SK-N-SH (cell line): ENCODE data around the gene CFAP52. TPM values are rescaled to one million over a fixed set of nuclear protein-coding genes. Genes with fewer than 3 reads are reported as not detected.
"Not testable (repeated sequence)": the region's sequence is repeated elsewhere in the genome, so short reads cannot be mapped to it uniquely, and the experiment has no call there.

Experiments
- CTCF ChIA-PET: fragments of 300-600, 350-600 bp; formaldehyde crosslinking; extraction: SDS; loops from one replicate; lab custom pipeline; 2021; lab: Yijun Ruan, JAX
- POLR2A ChIA-PET: fragments of 350-600 bp; sonication (Branson Sonifier 250); formaldehyde crosslinking; extraction: SDS; loops from one replicate; lab custom pipeline; 2020; ENCODE audit warnings: antibody characterized with exemption, inconsistent platforms; lab: Yijun Ruan, JAX
- DNase-seq: peaks from one replicate; pipeline ENCODE4 v3.0.0; 2012
- H2AFZ ChIP-seq: fragments of 200-600 bp; sonication (generic); 2 replicates; pipeline ENCODE4 v1.8.1; 2016; ENCODE audit warnings: antibody characterized with exemption, mild to moderate bottlenecking, low read depth
- H3F3A ChIP-seq: fragments of 200-600 bp; sonication (generic); replicated peaks from 2 replicates; pipeline ENCODE3; 2016; ENCODE audit warnings: antibody characterized with exemption, mild to moderate bottlenecking; ENCODE audit not compliant: insufficient read depth
- H3K27ac ChIP-seq, 2 experiments: fragments of 200-500 bp in 1 of 2; fragments of 200-600 bp in 1 of 2; sonication (Bioruptor generic) in 1 of 2; sonication (generic), shearing (Covaris generic) in 1 of 2; 2 replicates each; pipeline versions ENCODE4 v1.5.1 to v1.6.1; 2014 to 2016; ENCODE audit warnings: low read depth in 2 of 2, inconsistent platforms in 1 of 2, low read length in 1 of 2, mild to moderate bottlenecking in 1 of 2, mixed read lengths in 1 of 2
- H3K27me3 ChIP-seq: fragments of 200-600 bp; sonication (generic), shearing (Covaris generic); 2 replicates; pipeline ENCODE4 v1.6.1; 2016; ENCODE audit warnings: mixed run types; ENCODE audit not compliant: insufficient read depth
- H3K36me3 ChIP-seq, 2 experiments: fragments of 200-500 bp in 1 of 2; fragments of 200-600 bp in 1 of 2; sonication (Bioruptor generic) in 1 of 2; sonication (generic) in 1 of 2; replicated peaks in 1 of 2; 2 replicates each; pipeline versions ENCODE3 to v1.5.1; 2014 to 2016; ENCODE audit warnings: low read length in 1 of 2, mild to moderate bottlenecking in 1 of 2; ENCODE audit not compliant: insufficient read depth in 2 of 2, control insufficient read depth in 1 of 2
- H3K4me1 ChIP-seq, 2 experiments: fragments of 200-500 bp in 1 of 2; fragments of 200-600 bp in 1 of 2; sonication (Bioruptor generic) in 1 of 2; sonication (generic), shearing (Covaris generic) in 1 of 2; 2 replicates each; pipeline versions ENCODE4 v1.5.1 to v1.6.1; 2014 to 2016; ENCODE audit warnings: low read depth in 1 of 2, low read length in 1 of 2, mixed run types in 1 of 2; ENCODE audit not compliant: insufficient read depth in 2 of 2, control insufficient read depth in 1 of 2
- H3K4me2 ChIP-seq: fragments of 200-600 bp; sonication (generic), shearing (Covaris generic); 2 replicates; pipeline ENCODE4 v1.6.1; 2017; ENCODE audit warnings: mixed run types
- H3K4me3 ChIP-seq, 2 experiments: fragments of 200-500 bp in 1 of 2; fragments of 200-600 bp in 1 of 2; sonication (Bioruptor generic) in 1 of 2; sonication (generic), shearing (Covaris generic) in 1 of 2; 2 replicates each; pipeline versions ENCODE4 v1.5.1 to v1.8.1; 2014 to 2016; ENCODE audit warnings: low read depth in 2 of 2, inconsistent platforms in 1 of 2, low read length in 1 of 2, mild to moderate bottlenecking in 1 of 2, mixed read lengths in 1 of 2, moderate library complexity in 1 of 2
- H3K79me2 ChIP-seq: fragments of 200-600 bp; sonication (generic); 2 replicates; pipeline ENCODE4 v1.8.1; 2017; ENCODE audit warnings: mild to moderate bottlenecking; ENCODE audit not compliant: insufficient read depth
- H3K9ac ChIP-seq: fragments of 200-600 bp; sonication (generic); 2 replicates; pipeline ENCODE4 v1.6.1; 2017; ENCODE audit warnings: mixed run types
- H3K9me2 ChIP-seq: fragments of 200-600 bp; sonication (generic); 2 replicates; pipeline ENCODE4 v1.6.1; 2017; ENCODE audit warnings: mixed run types
- H3K9me3 ChIP-seq: fragments of 200-600 bp; sonication (generic); 2 replicates; pipeline ENCODE4 v1.6.1; 2017; ENCODE audit warnings: mixed run types, mild to moderate bottlenecking, moderate library complexity
- H4K20me1 ChIP-seq: fragments of 200-600 bp; sonication (generic); 2 replicates; pipeline ENCODE4 v1.6.1; 2017; ENCODE audit warnings: mild to moderate bottlenecking, mixed run types; ENCODE audit not compliant: insufficient read depth
- ELF1 ChIP-seq: IDR thresholded peaks from 2 replicates; pipeline ENCODE4 v1.4.0; 2012
- EZH2phosphoT487 ChIP-seq: fragments of 200-600 bp; sonication (generic); IDR thresholded peaks from 2 replicates; pipeline ENCODE4 v1.6.1; 2017; ENCODE audit warnings: low read depth, mixed run types, mild to moderate bottlenecking, antibody characterized with exemption, moderate library complexity, borderline replicate concordance
- FOSL2 ChIP-seq: IDR thresholded peaks from 2 replicates; pipeline ENCODE4 v1.4.0; 2012; ENCODE audit warnings: low read depth, mild to moderate bottlenecking, moderate library complexity, borderline replicate concordance
- FOXJ3 ChIP-seq: sonication (generic); formaldehyde crosslinking; IDR thresholded peaks from 2 replicates; pipeline ENCODE4 v1.5.1; 2020; ENCODE audit warnings: mild to moderate bottlenecking, missing genetic modification reagents
- GABPA ChIP-seq: IDR thresholded peaks from 2 replicates; pipeline ENCODE4 v1.4.0; 2012; ENCODE audit warnings: low read depth, mild to moderate bottlenecking
- GATA2 ChIP-seq: sonication (generic); formaldehyde crosslinking; IDR thresholded peaks from 2 replicates; pipeline ENCODE4 v1.5.0; 2020; ENCODE audit warnings: mild to moderate bottlenecking, missing genetic modification reagents
- IRF3 ChIP-seq: fragments of 150-350 bp; IDR thresholded peaks from 2 replicates; pipeline ENCODE4 v1.6.1; 2016; ENCODE audit warnings: mild to moderate bottlenecking, low read depth, low read length
- MEF2A ChIP-seq: IDR thresholded peaks from 2 replicates; pipeline ENCODE4 v1.4.0; 2012; ENCODE audit warnings: low read depth, borderline replicate concordance
- MXI1 ChIP-seq: IDR thresholded peaks from 2 replicates; pipeline ENCODE4 v1.6.1; 2012; ENCODE audit warnings: mild to moderate bottlenecking, low read depth, low read length, improper control_type of control experiment
- NFIC ChIP-seq: IDR thresholded peaks from 2 replicates; pipeline ENCODE4 v1.4.0; 2012; ENCODE audit warnings: borderline replicate concordance
- PBX3 ChIP-seq: IDR thresholded peaks from 2 replicates; pipeline ENCODE4; 2012
- POLR2AphosphoS5 ChIP-seq: IDR thresholded peaks from 2 replicates; pipeline ENCODE4 v1.6.1; 2012; ENCODE audit warnings: low read depth, low read length
- RAD21 ChIP-seq: IDR thresholded peaks from 2 replicates; pipeline ENCODE4 v1.6.1; 2012; ENCODE audit warnings: mild to moderate bottlenecking, low read length
- RCOR1 ChIP-seq: fragments of 150-350 bp; IDR thresholded peaks from 2 replicates; pipeline ENCODE4 v1.6.1; 2017; ENCODE audit warnings: antibody characterized with exemption, low read length
- SIN3A ChIP-seq: IDR thresholded peaks from 2 replicates; pipeline ENCODE4 v1.6.1; 2012; ENCODE audit warnings: low read depth, mild to moderate bottlenecking, low read length, moderate library complexity, borderline replicate concordance
- SMC3 ChIP-seq: IDR thresholded peaks from 2 replicates; pipeline ENCODE4 v1.6.1; 2012; ENCODE audit warnings: low read depth, low read length, improper control_type of control experiment
- TCF12 ChIP-seq: IDR thresholded peaks from 2 replicates; pipeline ENCODE4 v1.4.0; 2012
- YY1 ChIP-seq: IDR thresholded peaks from 2 replicates; pipeline ENCODE4 v1.4.0; 2012; ENCODE audit warnings: low read depth, mild to moderate bottlenecking
- ZBTB33 ChIP-seq: IDR thresholded peaks from 2 replicates; pipeline ENCODE4 v1.4.0; 2012; ENCODE audit warnings: low read depth, borderline replicate concordance
- WGBS: methylation state at CpG from one replicate; pipeline ENCODE4 v1.1.6; 2017; ENCODE audit warnings: low lambda C conversion rate; 5-methylcytosine and 5-hydroxymethylcytosine counted together
- polyA plus RNA-seq, 3 experiments: library from polyadenylated mRNA; depleted of rRNA; stranded (reverse); fragments of >200 nt; gene quantifications; 2 replicates each; pipeline ENCODE4 v1.2.3, GENCODE V29; 2012

The CFAP52 gene
- polyA plus RNA-seq, 1 of the 3 experiments (the other 2 are of a cell fraction): 0.26 TPM

GRCh38 chr17:9587969-9588656, 11.7 kb downstream of the CFAP52 start:
- DNase-seq: no peak
- H3K36me3 ChIP-seq: no peaks in the 10 kb centered on the region
- no peak overlapping the region for H2AFZ ChIP-seq
- POLR2A ChIA-PET: no interaction called here
- no peak overlapping the region for H3K4me3 ChIP-seq
- H3F3A ChIP-seq: no peaks in the 10 kb centered on the region
- TF ChIP-seq PBX3 (no peak), RCOR1 (no peak)
- TF ChIP-seq, all 33 proteins: peak for 0
- Histone ChIP-seq H3K9me3 (no peaks in the 10 kb centered on the region), H3K4me1 (no peaks in the 10 kb centered on the region), H3K9ac (no peak overlapping the region), H3K27ac (no peak overlapping the region), H3K4me2 (no peak overlapping the region), H4K20me1 (no peaks in the 10 kb centered on the region), H3K27me3 (peaks cover 8% of the 10 kb centered on the region; the same call in 1 of the 2 replicates), H3K79me2 (no peaks in the 10 kb centered on the region), H3K9me2 (no peaks in the 10 kb centered on the region)
- 27% methylated on average over 7 of the region's 10 CpGs for WGBS
- CTCF ChIA-PET: interaction anchor here (5.2 kb wide), 1 partner anchor 11 kb away, joined by 28 read pairs; the partner anchor contains the start of gene CFAP52

GRCh38 chr17:9594065-9594464, 17.6 kb downstream of the CFAP52 start:
- POLR2A ChIA-PET: no interaction called here
- TF ChIP-seq FOXJ3 (CRISPR knock-in tag): no peak
- no peak for TF ChIP-seq TCF12
- no peak for TF ChIP-seq ZBTB33
- no peak for TF ChIP-seq GATA2 (CRISPR knock-in tag)
- TF ChIP-seq POLR2AphosphoS5: no peak
- TF ChIP-seq GABPA: no peak
- TF ChIP-seq YY1: no peak
- no peak for TF ChIP-seq RAD21
- no peak for TF ChIP-seq EZH2phosphoT487
- no peak for TF ChIP-seq FOSL2
- no peak for TF ChIP-seq SIN3A
- TF ChIP-seq MXI1: no peak
- no peak for TF ChIP-seq MEF2A
- TF ChIP-seq SMC3: no peak
- no peak for TF ChIP-seq NFIC
- no peak for TF ChIP-seq ELF1
- TF ChIP-seq IRF3: no peak
- TF ChIP-seq, all 33 proteins: peak for 0
- no peaks in the 10 kb centered on the region for H3K79me2 ChIP-seq
- H2AFZ ChIP-seq: no peak overlapping the region
- no peaks in the 10 kb centered on the region for H4K20me1 ChIP-seq
- DNase-seq: no peak
- H3K9ac ChIP-seq: no peak overlapping the region
- H3K27ac ChIP-seq: no peak overlapping the region
- no peak overlapping the region for H3K4me3 ChIP-seq
- WGBS: 8% methylated on average over 6 of the region's 6 CpGs
- CTCF ChIA-PET: no interaction called here
- no peaks in the 10 kb centered on the region for H3K4me1 ChIP-seq
- no peaks in the 10 kb centered on the region for H3F3A ChIP-seq
- H3K36me3 ChIP-seq: no peaks in the 10 kb centered on the region
- no peak overlapping the region for H3K4me2 ChIP-seq
- H3K9me2 ChIP-seq: no peaks in the 10 kb centered on the region
- H3K27me3 ChIP-seq: peaks cover 8% of the 10 kb centered on the region; the same call in 1 of the 2 replicates
- no peaks in the 10 kb centered on the region for H3K9me3 ChIP-seq

GRCh38 chr17:9597638-9598037, 21.2 kb downstream of the CFAP52 start:
- H3K9ac ChIP-seq, H2AFZ ChIP-seq, H3K79me2 ChIP-seq, H3K9me3 ChIP-seq, POLR2A ChIA-PET, H3K27me3 ChIP-seq, H4K20me1 ChIP-seq, H3F3A ChIP-seq, DNase-seq, H3K4me3 ChIP-seq, H3K9me2 ChIP-seq, H3K4me1 ChIP-seq, H3K4me2 ChIP-seq, H3K27ac ChIP-seq, H3K36me3 ChIP-seq: not testable (repeated sequence)
- WGBS: 32% methylated on average over 5 of the region's 5 CpGs
- CTCF ChIA-PET: interaction anchor here (3.5 kb wide), 1 partner anchor 20 kb away, joined by 16 read pairs; the partner anchor contains the start of gene CFAP52
